ENCODE measurements around the gene ZIC2.

GRCh38 chr13:99996381-99996973 is 14.9 kb downstream of the ZIC2 start:
- TF ChIP-seq ESRRG (CRISPR knock-in tag; IDR thresholded peaks at IDR 0.05): no peak
- no peak for TF ChIP-seq PPARA (CRISPR knock-in tag; IDR thresholded peaks at IDR 0.05; ENCODE audit: borderline replicate concordance)
- TF ChIP-seq TSHZ2 (CRISPR knock-in tag; IDR thresholded peaks at IDR 0.05): no peak
- TF ChIP-seq RARB (CRISPR knock-in tag; IDR thresholded peaks at IDR 0.05): no peak
- TF ChIP-seq CREB5 (CRISPR knock-in tag; IDR thresholded peaks at IDR 0.05; ENCODE audit: low read depth): no peak
- no peak for TF ChIP-seq POU6F1 (CRISPR knock-in tag; IDR thresholded peaks at IDR 0.05; ENCODE audit: borderline replicate concordance, low read depth)
- no peak for TF ChIP-seq CSDC2 (CRISPR knock-in tag; IDR thresholded peaks at IDR 0.05)
- TF ChIP-seq TCF4 (CRISPR knock-in tag; IDR thresholded peaks at IDR 0.05; ENCODE audit: borderline replicate concordance): no peak
- no peak for TF ChIP-seq PATZ1 (CRISPR knock-in tag; IDR thresholded peaks at IDR 0.05; ENCODE audit: borderline replicate concordance)
- TF ChIP-seq CSRNP3 (CRISPR knock-in tag; IDR thresholded peaks at IDR 0.05): no peak
- no peak for TF ChIP-seq ZFP30 (CRISPR knock-in tag; IDR thresholded peaks at IDR 0.05)
- TF ChIP-seq OSR1 (CRISPR knock-in tag; IDR thresholded peaks at IDR 0.05): no peak
- TF ChIP-seq ZNF70 (CRISPR knock-in tag; IDR thresholded peaks at IDR 0.05): no peak

All from SK-N-SH treated with all-trans-retinoic acid at 6 μM for 48 hours (cell line).